ENCODE results near the gene WDFY3. TPM values are rescaled to one million over a fixed set of nuclear protein-coding genes. Genes with fewer than 3 reads are reported as not detected.

WDFY3 gene
- total RNA-seq, 2 experiments from 2014 or later, result not detected

DNA sequence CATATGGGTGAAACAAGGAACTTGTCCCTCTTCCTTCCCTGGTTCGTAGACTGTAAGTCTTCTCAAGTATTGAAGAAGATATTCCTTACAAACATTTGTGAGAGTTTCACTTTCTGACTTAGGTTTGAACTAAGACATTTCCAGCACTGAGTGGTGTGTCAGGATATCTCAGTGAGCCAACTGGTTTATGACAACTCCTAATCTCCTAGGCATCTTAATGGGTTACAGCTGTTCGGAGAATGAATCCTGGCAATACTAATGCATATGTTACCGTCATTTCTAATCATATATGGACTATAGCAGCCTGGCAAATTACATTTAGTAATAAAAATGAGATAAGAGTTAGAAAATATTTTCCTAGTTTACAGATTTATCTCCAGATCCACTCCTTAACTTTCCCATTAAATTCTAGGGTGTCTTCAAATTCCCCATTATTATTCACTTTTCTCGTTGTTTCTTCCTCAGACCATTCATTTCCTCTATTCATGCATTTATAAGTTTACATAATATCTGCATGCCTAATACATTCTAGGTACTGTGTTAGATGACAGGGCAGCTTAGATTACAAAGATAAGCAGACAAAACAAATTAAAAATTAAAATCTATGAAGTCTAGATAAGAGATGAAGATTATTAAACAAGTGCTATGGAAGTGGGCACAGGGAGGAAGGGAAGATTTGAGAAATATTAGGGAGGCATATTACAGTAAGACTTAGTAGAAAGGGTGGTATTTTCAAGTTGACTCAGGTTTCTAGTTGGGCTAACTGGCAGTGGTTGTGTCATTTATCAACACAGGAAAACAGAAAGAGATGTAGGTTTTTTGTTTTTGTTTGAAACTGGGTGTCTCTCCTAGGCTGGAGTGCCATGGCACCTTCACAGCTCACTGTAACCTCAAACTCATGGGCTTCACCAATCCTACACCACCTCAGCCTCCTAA lies 173.9 kb downstream of the WDFY3 start:
- no peaks in the 10 kb centered on the region for H3K36me3 Mint-ChIP-seq (ENCODE audit: low read depth)
- DNase-seq (no peak), ATAC-seq (no peak)
- no peak overlapping the region for H3K4me3 Mint-ChIP-seq
- H3K27ac Mint-ChIP-seq, result no peak overlapping the region
- H3K9me3 Mint-ChIP-seq (ENCODE audit: insufficient read depth), result no peaks in the 10 kb centered on the region
- no peaks in the 10 kb centered on the region for H3K4me1 Mint-ChIP-seq (ENCODE audit: low read depth)
- ChIA-PET CTCF (no interaction called here), POLR2A (no interaction called here)
- H3K27me3 Mint-ChIP-seq (ENCODE audit: low read depth), result no peaks in the 10 kb centered on the region

DNA sequence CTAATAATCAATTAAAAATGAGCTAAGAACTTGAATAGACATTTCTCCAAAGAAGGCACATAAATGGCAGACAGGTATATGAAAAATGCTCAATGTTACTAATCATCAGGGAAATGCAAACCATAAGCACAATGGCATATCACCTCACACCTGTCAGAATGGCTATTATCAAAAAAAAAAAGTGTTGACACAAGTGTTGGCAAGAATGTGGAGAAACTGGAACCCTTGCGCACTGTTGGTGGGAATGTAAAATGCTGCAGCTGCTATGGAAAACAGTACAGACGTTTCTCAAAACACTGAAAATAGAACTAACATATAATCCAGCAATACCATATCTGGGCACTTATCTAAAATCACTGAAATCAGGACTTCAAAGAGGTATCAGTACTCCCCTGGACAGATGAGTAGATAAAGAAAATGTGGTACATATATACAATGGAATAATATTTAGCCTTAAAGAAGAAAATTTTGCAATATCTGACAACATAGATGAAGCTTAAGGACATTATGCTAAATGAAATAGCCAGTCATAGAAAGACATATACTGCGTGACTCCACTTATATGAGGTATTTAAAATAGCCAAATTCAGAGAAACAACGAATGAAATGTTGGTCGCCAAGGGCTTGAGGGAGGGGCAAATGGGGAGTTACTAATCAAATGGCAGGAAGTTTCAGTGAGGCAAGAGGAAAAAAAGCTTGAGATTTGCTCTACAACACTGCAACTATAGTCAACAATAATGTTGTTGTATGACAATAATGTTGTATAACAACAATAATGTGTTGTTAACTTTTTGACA lies 175.5 kb downstream of the WDFY3 start:
- ChIA-PET POLR2A (no interaction called here), CTCF (interaction anchor here (0.6 kb wide), 1 partner anchor 41 kb away, joined by 3 read pairs; no protein-coding TSS in a partner anchor)
- DNase-seq (no peak), ATAC-seq (no peak)
- Mint-ChIP-seq H3K4me1 (ENCODE audit: low read depth) (no peaks in the 10 kb centered on the region), H3K9me3 (ENCODE audit: insufficient read depth) (no peaks in the 10 kb centered on the region), H3K27ac (no peak overlapping the region), H3K36me3 (ENCODE audit: low read depth) (no peaks in the 10 kb centered on the region), H3K27me3 (ENCODE audit: low read depth) (no peaks in the 10 kb centered on the region), H3K4me3 (no peak overlapping the region)

DNA sequence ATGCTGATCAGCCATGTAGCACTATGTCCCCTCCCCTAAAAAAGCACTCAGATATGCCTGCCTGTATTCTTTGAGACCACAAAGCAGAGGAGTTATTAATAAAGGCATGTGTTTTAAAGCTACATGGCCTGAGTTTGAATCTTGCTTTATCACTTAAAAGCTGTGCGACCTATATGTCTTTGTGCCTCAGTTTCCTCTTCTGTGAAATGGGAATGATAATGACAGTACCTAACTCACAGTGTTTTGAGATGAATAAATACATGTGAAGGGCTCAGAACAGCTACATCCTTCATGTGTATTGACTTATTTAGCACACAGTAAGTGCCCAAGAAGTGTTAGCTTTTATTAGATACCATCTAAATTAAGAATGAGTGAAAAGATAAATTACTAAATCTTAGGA lies 180.0 kb downstream of the WDFY3 start:
- ATAC-seq (no peak), DNase-seq (no peak)
- Mint-ChIP-seq H3K27me3 (ENCODE audit: low read depth) (no peaks in the 10 kb centered on the region), H3K27ac (no peak overlapping the region), H3K4me1 (ENCODE audit: low read depth) (no peaks in the 10 kb centered on the region), H3K9me3 (ENCODE audit: insufficient read depth) (no peaks in the 10 kb centered on the region), H3K36me3 (ENCODE audit: low read depth) (no peaks in the 10 kb centered on the region), H3K4me3 (no peak overlapping the region)
- ChIA-PET CTCF (no interaction called here), POLR2A (no interaction called here)

DNA sequence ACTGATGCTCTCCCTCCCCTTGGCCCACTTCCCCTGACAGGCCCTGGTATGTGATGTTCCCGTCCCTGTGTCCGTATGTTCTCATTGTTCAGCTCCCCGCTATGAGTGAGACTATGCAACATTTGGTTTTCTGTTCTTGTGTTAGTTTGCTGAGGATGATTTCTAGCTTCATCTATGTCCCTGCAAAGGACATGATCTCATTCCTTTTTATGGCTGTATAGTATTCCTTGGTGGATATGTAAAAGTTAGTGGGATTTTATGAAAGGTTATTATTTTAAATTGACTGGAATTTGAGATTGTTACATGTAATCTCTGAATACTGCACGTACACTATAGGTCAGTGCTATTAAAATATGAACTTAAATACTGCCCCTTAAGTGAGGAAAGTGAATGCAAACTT lies 184.0 kb downstream of the WDFY3 start:
- no peaks in the 10 kb centered on the region for H3K9me3 Mint-ChIP-seq (ENCODE audit: insufficient read depth)
- H3K27ac Mint-ChIP-seq, result no peak overlapping the region
- ATAC-seq (no peak), DNase-seq (no peak)
- no peak overlapping the region for H3K4me3 Mint-ChIP-seq
- H3K27me3 Mint-ChIP-seq (ENCODE audit: low read depth), result no peaks in the 10 kb centered on the region
- ChIA-PET POLR2A (no interaction called here), CTCF (no interaction called here)
- H3K4me1 Mint-ChIP-seq (ENCODE audit: low read depth), result no peaks in the 10 kb centered on the region
- H3K36me3 Mint-ChIP-seq (ENCODE audit: low read depth), result no peaks in the 10 kb centered on the region

DNA sequence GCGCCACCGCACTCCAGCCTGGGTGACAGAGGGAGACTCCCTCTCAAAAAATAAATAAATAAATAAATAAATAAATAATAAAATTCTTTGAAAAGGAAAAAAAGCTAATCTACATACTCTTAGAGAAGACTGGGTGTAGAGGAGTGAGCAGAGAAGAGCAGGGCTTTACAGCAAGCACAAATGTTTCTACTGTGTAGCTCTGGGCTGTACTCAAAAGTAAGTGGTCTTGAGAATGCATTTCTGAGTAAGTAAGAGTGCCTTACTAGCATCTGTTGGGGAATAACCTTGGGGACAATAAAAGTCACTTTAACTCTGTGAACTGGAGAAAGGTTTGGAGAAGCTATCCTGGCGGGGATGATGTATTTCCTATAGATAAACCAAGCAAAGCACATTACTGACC lies 185.8 kb downstream of the WDFY3 start:
- ChIA-PET POLR2A (no interaction called here), CTCF (no interaction called here)
- Mint-ChIP-seq H3K9me3 (ENCODE audit: insufficient read depth) (no peaks in the 10 kb centered on the region), H3K36me3 (ENCODE audit: low read depth) (no peaks in the 10 kb centered on the region), H3K27ac (no peak overlapping the region), H3K27me3 (ENCODE audit: low read depth) (no peaks in the 10 kb centered on the region), H3K4me1 (ENCODE audit: low read depth) (no peaks in the 10 kb centered on the region), H3K4me3 (no peak overlapping the region)
- DNase-seq (no peak), ATAC-seq (no peak)

DNA sequence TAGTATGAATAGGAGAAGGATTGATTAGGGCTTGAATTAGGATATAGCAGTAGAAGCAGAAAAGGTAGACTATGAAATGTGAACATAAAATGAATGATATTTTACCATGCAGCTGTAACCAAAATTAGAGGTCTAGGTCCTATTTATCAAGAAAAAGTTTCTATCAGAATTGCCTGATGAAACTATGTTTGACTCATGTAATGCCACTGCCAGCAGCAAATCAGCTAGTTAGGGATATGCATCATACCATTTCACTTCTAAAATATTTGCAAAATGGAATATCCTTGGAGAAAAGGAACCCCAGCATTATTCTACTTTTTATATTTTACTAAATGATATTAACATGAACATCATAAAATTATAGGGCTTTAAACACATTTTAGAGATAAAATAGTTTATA lies 188.4 kb downstream of the WDFY3 start:
- no peak for DNase-seq
- CTCF ChIA-PET, result no interaction called here
- POLR2A ChIA-PET, result no interaction called here
- Mint-ChIP-seq H3K36me3 (ENCODE audit: low read depth) (no peaks in the 10 kb centered on the region), H3K27ac (no peak overlapping the region), H3K4me3 (no peak overlapping the region), H3K4me1 (ENCODE audit: low read depth) (no peaks in the 10 kb centered on the region), H3K9me3 (ENCODE audit: insufficient read depth) (no peaks in the 10 kb centered on the region), H3K27me3 (ENCODE audit: low read depth) (peaks cover 2% of the 10 kb centered on the region)
- ATAC-seq, result no peak

DNA sequence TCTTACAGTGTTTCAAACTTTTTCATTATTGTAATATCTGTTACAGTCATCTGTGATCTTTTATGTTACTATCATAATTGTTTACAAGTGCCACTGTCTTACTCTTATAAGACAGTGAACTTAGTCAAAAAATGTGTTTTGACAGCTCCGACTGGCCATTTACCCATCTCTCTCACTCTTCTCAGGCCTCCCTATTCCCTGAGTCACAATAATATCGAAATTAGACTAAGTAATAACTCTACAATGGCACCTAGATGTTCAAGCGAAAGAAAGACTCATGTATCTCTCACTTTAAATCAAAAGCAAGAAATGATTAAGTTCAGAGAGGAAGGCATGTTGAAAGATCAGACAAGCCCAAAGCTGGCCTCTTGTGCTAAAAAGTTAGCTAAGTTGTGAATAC lies 199.3 kb downstream of the WDFY3 start:
- Mint-ChIP-seq H3K4me3 (no peak overlapping the region), H3K4me1 (ENCODE audit: low read depth) (no peaks in the 10 kb centered on the region), H3K27me3 (ENCODE audit: low read depth) (no peaks in the 10 kb centered on the region), H3K9me3 (ENCODE audit: insufficient read depth) (no peaks in the 10 kb centered on the region), H3K27ac (no peak overlapping the region), H3K36me3 (ENCODE audit: low read depth) (no peaks in the 10 kb centered on the region)
- ATAC-seq, result no peak
- ChIA-PET POLR2A (no interaction called here), CTCF (no interaction called here)
- no peak for DNase-seq

DNA sequence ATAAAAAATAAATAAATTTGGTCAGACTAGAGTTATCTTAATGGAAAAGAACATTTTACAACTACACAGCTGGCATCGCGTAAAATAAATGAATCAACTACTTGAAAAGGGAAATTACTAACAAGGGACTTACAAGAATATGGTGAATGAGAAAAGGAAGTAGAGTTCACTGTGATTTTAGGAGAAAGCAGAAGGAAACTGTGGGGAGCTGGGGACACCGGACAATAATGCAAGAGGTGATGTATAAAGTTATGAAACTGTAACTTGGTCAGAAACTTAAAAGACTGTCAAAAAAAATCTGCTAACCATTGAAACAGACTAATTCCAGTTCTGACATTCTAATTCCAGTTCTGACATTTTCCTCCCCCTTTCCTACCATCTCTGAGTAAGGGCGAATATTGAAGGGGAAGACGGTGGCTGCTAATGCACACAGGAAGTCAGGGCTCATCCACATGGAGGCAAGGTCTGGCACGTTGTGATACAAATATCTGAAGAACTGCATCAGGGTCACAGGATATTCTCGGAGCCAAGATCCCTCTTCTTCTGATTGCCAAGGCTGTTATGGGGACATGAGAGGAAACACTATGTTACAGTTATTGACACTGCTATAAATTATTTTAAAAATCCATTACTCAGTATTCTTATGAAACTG lies 213.0 kb downstream of the WDFY3 start:
- Mint-ChIP-seq H3K27me3 (ENCODE audit: low read depth) (no peaks in the 10 kb centered on the region), H3K4me3 (no peak overlapping the region), H3K4me1 (ENCODE audit: low read depth) (no peaks in the 10 kb centered on the region), H3K9me3 (ENCODE audit: insufficient read depth) (no peaks in the 10 kb centered on the region), H3K36me3 (ENCODE audit: low read depth) (no peaks in the 10 kb centered on the region), H3K27ac (no peak overlapping the region)
- ChIA-PET CTCF (no interaction called here), POLR2A (no interaction called here)
- DNase-seq (no peak), ATAC-seq (no peak)

DNA sequence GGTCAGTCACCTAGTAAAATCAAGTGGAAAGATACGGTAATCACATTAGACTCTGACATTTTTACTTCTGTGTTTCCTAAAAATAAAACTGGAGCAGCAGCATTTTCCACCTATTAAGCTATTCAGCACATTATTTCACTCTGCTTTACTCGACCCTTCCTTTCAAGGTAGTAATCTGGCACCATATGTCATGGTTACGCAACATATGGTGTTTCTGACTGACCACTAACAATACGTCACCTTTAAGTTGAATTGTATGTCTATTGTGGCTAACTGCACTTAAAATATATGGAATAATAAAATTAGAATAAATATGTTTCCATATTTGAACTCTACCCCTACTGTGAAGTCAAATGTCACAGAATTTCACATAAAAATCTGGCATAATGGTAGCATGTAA lies 214.8 kb downstream of the WDFY3 start:
- CTCF ChIA-PET, result no interaction called here
- POLR2A ChIA-PET, result no interaction called here
- Mint-ChIP-seq H3K36me3 (ENCODE audit: low read depth) (no peaks in the 10 kb centered on the region), H3K4me3 (no peak overlapping the region), H3K27ac (no peak overlapping the region), H3K4me1 (ENCODE audit: low read depth) (no peaks in the 10 kb centered on the region), H3K9me3 (ENCODE audit: insufficient read depth) (no peaks in the 10 kb centered on the region), H3K27me3 (ENCODE audit: low read depth) (no peaks in the 10 kb centered on the region)
- ATAC-seq (no peak), DNase-seq (no peak)

DNA sequence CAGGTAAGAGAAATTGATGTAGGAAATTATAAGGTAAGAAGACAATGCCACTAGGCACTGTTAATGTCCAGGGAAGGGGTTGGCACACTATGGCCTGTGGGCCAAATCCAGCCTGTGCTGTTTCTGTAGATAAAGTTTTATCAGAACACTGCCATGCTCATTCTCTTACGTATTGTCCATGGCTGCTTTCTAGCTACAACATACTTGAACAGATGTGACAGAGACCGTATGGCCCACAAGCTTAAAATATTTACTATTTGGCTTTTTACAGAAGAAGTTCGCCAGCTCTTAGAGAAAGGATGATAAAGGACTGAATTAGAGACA lies 215.6 kb downstream of the WDFY3 start:
- no peak overlapping the region for H3K27ac Mint-ChIP-seq
- ATAC-seq (no peak), DNase-seq (no peak)
- H3K27me3 Mint-ChIP-seq (ENCODE audit: low read depth), result no peaks in the 10 kb centered on the region
- ChIA-PET CTCF (interaction anchor here (0.7 to 2.1 kb wide), 6 partner anchors 9 to 220 kb away, joined by 3 to 9 read pairs (median 4); no protein-coding TSS in a partner anchor), POLR2A (no interaction called here)
- H3K9me3 Mint-ChIP-seq (ENCODE audit: insufficient read depth), result no peaks in the 10 kb centered on the region
- H3K4me3 Mint-ChIP-seq, result no peak overlapping the region
- H3K36me3 Mint-ChIP-seq (ENCODE audit: low read depth), result no peaks in the 10 kb centered on the region
- no peaks in the 10 kb centered on the region for H3K4me1 Mint-ChIP-seq (ENCODE audit: low read depth)

DNA sequence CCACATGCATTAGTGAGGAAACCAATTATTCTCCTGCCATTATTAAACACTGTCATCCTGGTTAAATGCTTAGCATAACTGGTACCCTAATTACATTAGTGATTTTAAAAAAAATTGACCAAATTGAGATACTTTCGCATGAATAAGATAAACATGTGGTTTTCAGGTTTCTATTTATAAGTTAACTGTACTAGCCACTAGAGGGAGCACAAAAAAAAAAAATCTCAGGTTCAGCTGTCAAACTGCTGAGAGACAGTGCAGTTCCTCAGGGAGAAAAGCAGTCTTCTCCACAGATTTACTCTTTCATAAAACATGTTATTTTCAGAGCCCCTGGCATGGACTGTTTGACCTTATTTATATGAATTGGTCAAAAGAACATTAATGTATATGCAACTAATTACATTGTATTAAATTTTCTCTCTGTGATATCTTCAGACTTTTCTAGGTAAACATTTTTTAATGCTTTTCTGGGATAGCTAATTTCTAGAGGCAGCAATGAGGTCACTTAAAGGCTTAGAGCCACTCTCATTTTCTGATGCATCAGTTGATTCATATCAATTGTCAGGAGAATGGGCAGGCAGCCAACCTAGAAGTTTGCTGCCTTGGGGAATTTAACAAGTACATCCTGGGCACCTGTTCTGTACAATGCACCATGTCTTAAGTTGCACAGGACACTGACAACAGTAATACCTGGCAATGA lies 216.1 kb downstream of the WDFY3 start:
- no peaks in the 10 kb centered on the region for H3K4me1 Mint-ChIP-seq (ENCODE audit: low read depth)
- no peaks in the 10 kb centered on the region for H3K27me3 Mint-ChIP-seq (ENCODE audit: low read depth)
- H3K4me3 Mint-ChIP-seq, result no peak overlapping the region
- CTCF ChIA-PET, result interaction anchor here (0.7 to 2.1 kb wide), 8 partner anchors 9 to 221 kb away, joined by 3 to 9 read pairs (median 4); no protein-coding TSS in a partner anchor
- ATAC-seq, result no peak
- H3K27ac Mint-ChIP-seq, result no peak overlapping the region
- POLR2A ChIA-PET, result no interaction called here
- no peaks in the 10 kb centered on the region for H3K9me3 Mint-ChIP-seq (ENCODE audit: insufficient read depth)
- DNase-seq, result no peak
- H3K36me3 Mint-ChIP-seq (ENCODE audit: low read depth), result no peaks in the 10 kb centered on the region

DNA sequence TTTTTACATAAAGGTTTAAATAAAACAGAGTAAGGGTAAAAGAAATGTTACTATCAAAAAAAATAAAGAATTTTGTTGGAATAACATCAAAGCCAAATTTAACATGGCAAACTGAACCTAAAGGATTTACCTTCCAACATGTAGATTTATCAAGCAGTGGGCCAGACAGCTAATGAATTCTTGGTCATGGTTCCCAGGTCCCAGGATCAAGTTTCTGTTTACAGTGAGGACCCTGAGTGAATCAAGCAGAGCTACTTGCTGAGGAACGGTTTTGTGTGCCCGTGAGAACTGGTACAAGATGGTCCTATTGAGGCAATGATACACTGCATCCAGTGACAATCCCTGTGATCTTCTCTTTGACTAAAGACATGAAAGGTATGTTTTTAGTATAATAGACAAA lies 226.4 kb downstream of the WDFY3 start:
- no peaks in the 10 kb centered on the region for H3K36me3 Mint-ChIP-seq (ENCODE audit: low read depth)
- H3K27ac Mint-ChIP-seq, result no peak overlapping the region
- ATAC-seq, result no peak
- ChIA-PET CTCF (interaction anchor here (0.9 to 1.2 kb wide), 2 partner anchors 10 to 13 kb away, joined by 3 read pairs; no protein-coding TSS in a partner anchor), POLR2A (no interaction called here)
- H3K4me1 Mint-ChIP-seq (ENCODE audit: low read depth), result no peaks in the 10 kb centered on the region
- H3K27me3 Mint-ChIP-seq (ENCODE audit: low read depth), result peaks cover 4% of the 10 kb centered on the region
- no peaks in the 10 kb centered on the region for H3K9me3 Mint-ChIP-seq (ENCODE audit: insufficient read depth)
- no peak for DNase-seq
- no peak overlapping the region for H3K4me3 Mint-ChIP-seq

Measured in activated CD8-positive, alpha-beta T cell treated with anti-CD3 and anti-CD28 coated beads, Interleukin-2, amount 10 ng/mL, durations not matched to agents 7 days and 5 days (primary cell).